GM23338 (cell line): ENCODE measurements around the gene TWSG1. TPM values are rescaled to one million over a fixed set of nuclear protein-coding genes. Genes with fewer than 3 reads are reported as not detected.

Experiments used
- ATAC-seq: fragments of 200-7000 bp; cut with Tn5 transposase; 3 replicates; pipeline ENCODE4 v1.9.1; 2020
- DNase-seq: peaks from one replicate; pipeline ENCODE4 v3.0.0-alpha.2; 2015; ENCODE audit warnings: low spot score
- H2AFZ ChIP-seq: fragments of 200-600 bp; sonication (generic); 2 replicates; pipeline ENCODE4 v1.8.0; 2016; ENCODE audit warnings: antibody characterized with exemption, mild to moderate bottlenecking, moderate library complexity
- H3F3A ChIP-seq: fragments of 200-600 bp; sonication (generic); replicated peaks from 2 replicates; pipeline ENCODE4 v1.8.0; 2017; ENCODE audit warnings: antibody characterized with exemption, mixed run types, low read depth
- H3K27ac ChIP-seq: fragments of 200-600 bp; sonication (generic); 2 replicates; pipeline ENCODE4 v1.6.1; 2016; ENCODE audit warnings: low read depth
- H3K27me3 ChIP-seq: fragments of 200-600 bp; sonication (generic); 2 replicates; pipeline ENCODE4 v1.8.0; 2016; ENCODE audit warnings: mild to moderate bottlenecking, mixed run types, moderate library complexity; ENCODE audit not compliant: insufficient read depth
- H3K36me3 ChIP-seq: fragments of 200-600 bp; sonication (generic); 2 replicates; pipeline ENCODE4 v1.8.0; 2016; ENCODE audit warnings: mild to moderate bottlenecking; ENCODE audit not compliant: insufficient read depth
- H3K4me1 ChIP-seq: fragments of 200-600 bp; sonication (generic); 2 replicates; pipeline ENCODE4 v1.8.0; 2016; ENCODE audit warnings: mild to moderate bottlenecking, moderate library complexity; ENCODE audit not compliant: insufficient read depth
- H3K4me2 ChIP-seq: fragments of 200-600 bp; sonication (generic); 2 replicates; pipeline ENCODE4 v1.7.1; 2017; ENCODE audit warnings: mixed run types
- H3K4me3 ChIP-seq: fragments of 200-600 bp; sonication (generic); 2 replicates; pipeline ENCODE4 v1.6.1; 2016; ENCODE audit warnings: mixed run types
- H3K79me2 ChIP-seq: fragments of 200-600 bp; sonication (generic); replicated peaks from 2 replicates; pipeline ENCODE4 v1.8.0; 2017; ENCODE audit warnings: mild to moderate bottlenecking; ENCODE audit not compliant: insufficient read depth
- H3K9me2 ChIP-seq: fragments of 200-600 bp; sonication (generic); 2 replicates; pipeline ENCODE4 v1.8.0; 2017; ENCODE audit not compliant: insufficient read depth
- H4K20me1 ChIP-seq: fragments of 200-600 bp; sonication (generic); replicated peaks from 2 replicates; pipeline ENCODE4 v1.8.0; 2017; ENCODE audit warnings: mild to moderate bottlenecking; ENCODE audit not compliant: insufficient read depth
- H3K27ac Mint-ChIP-seq: 2 replicates; pipeline ENCODE4 v1.8.0; 2020; ENCODE audit warnings: inconsistent platforms, mild to moderate bottlenecking, moderate library complexity, mixed read lengths
- H3K27me3 Mint-ChIP-seq: 3 replicates; pipeline ENCODE4 v1.8.0; 2022; ENCODE audit warnings: low read depth, mild to moderate bottlenecking, moderate library complexity, mixed read lengths, inconsistent platforms; ENCODE audit not compliant: insufficient read depth, poor library complexity
- H3K36me3 Mint-ChIP-seq: 3 replicates; pipeline ENCODE4 v1.8.0; 2021; ENCODE audit warnings: low read depth, mild to moderate bottlenecking, inconsistent platforms, moderate library complexity, mixed read lengths
- H3K4me1 Mint-ChIP-seq: 3 replicates; pipeline ENCODE4 v1.8.0; 2020; ENCODE audit warnings: mild to moderate bottlenecking, inconsistent platforms, mixed read lengths
- H3K4me3 Mint-ChIP-seq: 3 replicates; pipeline ENCODE4 v1.8.0; 2021; ENCODE audit warnings: moderate library complexity, mild to moderate bottlenecking, inconsistent platforms, mixed read lengths
- H3K9me3 Mint-ChIP-seq: 3 replicates; pipeline ENCODE4 v1.8.0; 2020; ENCODE audit warnings: moderate library complexity, mild to moderate bottlenecking, inconsistent platforms, mixed read lengths
- ETS1 ChIP-seq: IDR thresholded peaks from 2 replicates; pipeline ENCODE4 v1.6.1; 2016; ENCODE audit warnings: antibody characterized with exemption
- EZH2phosphoT487 ChIP-seq: fragments of 200-600 bp; sonication (generic); IDR thresholded peaks from one replicate; pipeline ENCODE4 v1.8.1; 2018; ENCODE audit warnings: antibody characterized with exemption; ENCODE audit not compliant: unreplicated experiment
- POLR2AphosphoS5 ChIP-seq: IDR thresholded peaks from 2 replicates; pipeline ENCODE4 v1.6.1; 2016; ENCODE audit warnings: antibody characterized with exemption, low read depth
- REST ChIP-seq: IDR thresholded peaks from one replicate; pipeline ENCODE4 v1.6.1; 2018; ENCODE audit warnings: antibody characterized with exemption; ENCODE audit not compliant: unreplicated experiment
- ZNF114 ChIP-seq: fragments of 250-450 bp; sonication (Bioruptor Pico); IDR thresholded peaks from 2 replicates; pipeline ENCODE4 v1.5.0; 2020; ENCODE audit warnings: mild to moderate bottlenecking, moderate library complexity
- ZNF331 ChIP-seq: fragments of 250-450 bp; sonication (Bioruptor Pico); IDR thresholded peaks from 2 replicates; pipeline ENCODE4 v1.5.0; 2020; ENCODE audit warnings: low read depth, mild to moderate bottlenecking, moderate library complexity
- ZNF462 ChIP-seq: fragments of 250-450 bp; sonication (Bioruptor Pico); IDR thresholded peaks from 2 replicates; pipeline ENCODE4 v1.5.0; 2020; ENCODE audit warnings: mild to moderate bottlenecking, moderate library complexity
- polyA plus RNA-seq: library from polyadenylated mRNA; unstranded; fragments of >200 nt; fragmentation: Nextera tagmentation; extraction: Ambion mirVana; gene quantifications from 2 replicates; pipeline ENCODE4 v1.2.1, GENCODE V29; 2016
- total RNA-seq: library from RNA; depleted of rRNA; stranded (reverse); fragments of >200 nt; shearing (Covaris generic); gene quantifications from 2 replicates; pipeline ENCODE4 v1.2.3, GENCODE V29; 2014
- TF ChIP-seq, protein P1 (sequence below), 2 experiments: fragments of 200-600 bp in 1 of 2; sonication (generic) in 1 of 2; conservative IDR thresholded peaks; 2 replicates each; pipeline versions ENCODE4 v1.5.1 to v1.6.1; 2016 to 2017; ENCODE audit warnings: antibody characterized with exemption in 2 of 2, low read depth in 2 of 2, mild to moderate bottlenecking in 2 of 2, moderate library complexity in 1 of 2

TWSG1 gene
- total and polyA plus RNA-seq, 2 experiments from 2014 or later: 11.5 to 29.1 TPM

DNA sequence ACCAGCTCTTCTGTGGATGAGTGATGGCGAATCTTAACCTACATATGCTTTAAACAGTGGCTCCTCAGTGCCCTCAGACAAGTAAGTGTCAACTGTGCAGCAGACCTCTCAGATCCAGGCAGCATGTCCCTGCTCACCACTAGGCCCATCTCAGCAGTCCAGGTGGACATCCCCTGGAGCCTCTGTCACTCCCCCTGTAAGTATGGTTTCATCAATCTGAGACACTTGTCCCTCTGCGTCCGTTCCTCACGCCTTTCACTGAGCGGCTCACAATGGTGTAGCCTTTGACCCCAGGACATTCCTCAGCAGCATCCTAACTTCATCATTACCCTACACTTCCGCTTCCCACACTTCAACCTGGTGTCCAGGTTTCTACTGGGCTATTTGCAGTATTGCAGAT, 71.4 kb downstream of the TWSG1 start (continued):
- no peak for TF ChIP-seq ZNF462

GRCh38 chr18:9410515-9410914, 75.9 kb downstream of the TWSG1 start:
- H3F3A ChIP-seq: no peaks in the 10 kb centered on the region
- H3K36me3 Mint-ChIP-seq: peaks cover 5% of the 10 kb centered on the region; the same call in 2 of the 3 replicates
- no peak overlapping the region for H2AFZ ChIP-seq
- no peaks in the 10 kb centered on the region for H4K20me1 ChIP-seq
- peaks cover 3% of the 10 kb centered on the region; the same call in 1 of the 2 replicates for H3K9me2 ChIP-seq
- DNase-seq (peak; percentile 21), ATAC-seq (no peak)
- H3K4me1 ChIP-seq: no peaks in the 10 kb centered on the region
- no peak overlapping the region for H3K27ac Mint-ChIP-seq
- H3K27ac ChIP-seq: no peak overlapping the region
- TF ChIP-seq POLR2AphosphoS5 (no peak), ETS1 (no peak), EZH2phosphoT487 (no peak), ZNF331 (CRISPR knock-in tag) (no peak), ZNF114 (no peak), REST (no peak)
- TF ChIP-seq, protein P1, sequence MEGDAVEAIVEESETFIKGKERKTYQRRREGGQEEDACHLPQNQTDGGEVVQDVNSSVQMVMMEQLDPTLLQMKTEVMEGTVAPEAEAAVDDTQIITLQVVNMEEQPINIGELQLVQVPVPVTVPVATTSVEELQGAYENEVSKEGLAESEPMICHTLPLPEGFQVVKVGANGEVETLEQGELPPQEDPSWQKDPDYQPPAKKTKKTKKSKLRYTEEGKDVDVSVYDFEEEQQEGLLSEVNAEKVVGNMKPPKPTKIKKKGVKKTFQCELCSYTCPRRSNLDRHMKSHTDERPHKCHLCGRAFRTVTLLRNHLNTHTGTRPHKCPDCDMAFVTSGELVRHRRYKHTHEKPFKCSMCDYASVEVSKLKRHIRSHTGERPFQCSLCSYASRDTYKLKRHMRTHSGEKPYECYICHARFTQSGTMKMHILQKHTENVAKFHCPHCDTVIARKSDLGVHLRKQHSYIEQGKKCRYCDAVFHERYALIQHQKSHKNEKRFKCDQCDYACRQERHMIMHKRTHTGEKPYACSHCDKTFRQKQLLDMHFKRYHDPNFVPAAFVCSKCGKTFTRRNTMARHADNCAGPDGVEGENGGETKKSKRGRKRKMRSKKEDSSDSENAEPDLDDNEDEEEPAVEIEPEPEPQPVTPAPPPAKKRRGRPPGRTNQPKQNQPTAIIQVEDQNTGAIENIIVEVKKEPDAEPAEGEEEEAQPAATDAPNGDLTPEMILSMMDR (conservative IDR thresholded peaks at IDR 0.05; ENCODE audit: low read depth in 2 of 2): no peak
- peaks cover 4% of the 10 kb centered on the region for H3K27me3 Mint-ChIP-seq
- H3K27me3 ChIP-seq: no peaks in the 10 kb centered on the region
- no peak overlapping the region for H3K4me2 ChIP-seq
- H3K36me3 ChIP-seq: 0 out of 2 replicates have a peak, but pooled peaks cover 3% of the 10 kb centered on the region
- no peak overlapping the region for H3K4me3 ChIP-seq
- peaks cover 16% of the 10 kb centered on the region for H3K9me3 Mint-ChIP-seq
- H3K79me2 ChIP-seq: no peaks in the 10 kb centered on the region
- no peak overlapping the region for H3K4me3 Mint-ChIP-seq
- H3K4me1 Mint-ChIP-seq: no peaks in the 10 kb centered on the region; the same call in 2 of the 3 replicates
